ENCODE measurements around the gene PARK7.

DNA sequence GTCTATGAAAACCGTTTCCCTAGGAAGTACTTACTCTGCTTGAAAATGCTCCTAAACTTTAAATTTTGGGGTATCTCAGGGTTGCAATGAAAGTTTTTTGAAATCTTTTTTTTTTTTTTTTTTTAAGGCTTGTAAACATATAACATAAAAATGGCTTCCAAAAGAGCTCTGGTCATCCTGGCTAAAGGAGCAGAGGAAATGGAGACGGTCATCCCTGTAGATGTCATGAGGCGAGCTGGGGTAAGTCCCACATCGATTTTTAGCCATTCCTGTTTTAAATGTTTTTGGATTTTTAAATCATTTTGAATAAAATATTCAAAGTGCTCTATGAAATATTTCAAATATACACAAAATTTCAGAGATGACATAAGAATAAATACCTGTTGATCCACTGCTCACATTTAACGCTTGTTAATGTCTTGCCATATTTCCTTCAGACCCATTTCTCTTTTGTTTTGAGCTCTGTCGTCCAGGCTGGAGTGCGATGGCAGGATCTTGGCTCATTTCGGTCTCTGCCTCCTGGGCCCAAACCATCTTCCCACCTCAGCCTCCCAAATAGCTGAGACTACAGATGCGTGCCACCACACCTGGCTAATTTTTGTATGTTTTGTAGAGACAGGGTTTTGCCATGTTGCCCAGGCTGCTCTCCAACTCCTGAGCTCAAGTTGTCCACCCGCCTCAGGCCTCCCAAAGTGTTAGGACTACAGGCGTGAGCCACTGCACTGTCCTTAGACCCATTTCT lies 1.3 kb downstream of the PARK7 start:
- TF ChIP-seq, protein P1, sequence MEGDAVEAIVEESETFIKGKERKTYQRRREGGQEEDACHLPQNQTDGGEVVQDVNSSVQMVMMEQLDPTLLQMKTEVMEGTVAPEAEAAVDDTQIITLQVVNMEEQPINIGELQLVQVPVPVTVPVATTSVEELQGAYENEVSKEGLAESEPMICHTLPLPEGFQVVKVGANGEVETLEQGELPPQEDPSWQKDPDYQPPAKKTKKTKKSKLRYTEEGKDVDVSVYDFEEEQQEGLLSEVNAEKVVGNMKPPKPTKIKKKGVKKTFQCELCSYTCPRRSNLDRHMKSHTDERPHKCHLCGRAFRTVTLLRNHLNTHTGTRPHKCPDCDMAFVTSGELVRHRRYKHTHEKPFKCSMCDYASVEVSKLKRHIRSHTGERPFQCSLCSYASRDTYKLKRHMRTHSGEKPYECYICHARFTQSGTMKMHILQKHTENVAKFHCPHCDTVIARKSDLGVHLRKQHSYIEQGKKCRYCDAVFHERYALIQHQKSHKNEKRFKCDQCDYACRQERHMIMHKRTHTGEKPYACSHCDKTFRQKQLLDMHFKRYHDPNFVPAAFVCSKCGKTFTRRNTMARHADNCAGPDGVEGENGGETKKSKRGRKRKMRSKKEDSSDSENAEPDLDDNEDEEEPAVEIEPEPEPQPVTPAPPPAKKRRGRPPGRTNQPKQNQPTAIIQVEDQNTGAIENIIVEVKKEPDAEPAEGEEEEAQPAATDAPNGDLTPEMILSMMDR (conservative IDR thresholded peaks at IDR 0.05 in 1 of 2, IDR thresholded peaks at IDR 0.05 in 1 of 2; ENCODE audit: extremely low read depth in 1 of 2, insufficient read depth in 1 of 2, low read depth in 1 of 2, low read length in 2 of 2): no peak
- no peak for TF ChIP-seq EZH2 (IDR thresholded peaks at IDR 0.05; ENCODE audit: borderline replicate concordance, low read length)
